Measurements from ENCODE around the gene INAFM2. TPM values are rescaled to one million over a fixed set of nuclear protein-coding genes. Genes with fewer than 3 reads are reported as not detected.

The INAFM2 gene
- total and polyA plus RNA-seq, 9 of the 15 experiments (the other 6 are each of a cell fraction or from before 2014, with no cell fraction given), result 11.8 to 43.1 (median 27.2) TPM

DNA sequence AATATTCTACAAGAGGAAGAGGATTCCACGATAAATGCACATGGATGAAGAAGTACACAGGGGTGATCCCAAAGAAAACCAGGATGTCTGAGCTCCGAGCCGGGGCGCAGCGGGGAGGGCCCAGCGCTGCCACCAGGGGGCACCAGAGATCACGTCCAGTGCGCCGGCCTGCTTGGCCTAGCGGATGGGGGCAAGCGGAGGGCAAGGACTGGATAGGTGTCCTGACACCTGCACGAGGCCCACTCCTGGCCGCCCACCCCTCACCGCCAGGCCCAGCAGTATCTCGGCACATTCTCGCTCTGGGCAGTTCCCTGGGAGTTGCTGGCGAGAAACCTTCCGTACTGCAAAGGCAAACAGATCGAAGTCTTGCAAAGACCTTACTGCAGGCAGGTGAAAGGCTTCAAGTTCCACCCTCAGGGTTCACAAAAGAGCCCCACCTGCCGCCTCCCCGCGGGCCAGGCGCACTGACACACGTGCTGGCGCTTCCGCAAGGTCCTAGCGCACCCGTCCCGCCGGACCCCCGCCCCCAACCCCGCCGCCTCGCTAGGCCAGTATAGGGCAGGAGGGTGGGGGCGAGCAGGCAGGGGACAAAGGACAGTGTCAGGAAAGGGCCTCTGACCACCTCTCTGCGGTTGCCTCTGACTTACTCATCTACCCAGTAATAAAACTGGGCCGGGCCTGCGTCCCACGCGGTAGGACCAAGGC, 43.9 kb upstream of the INAFM2 start (continued):
- TF ChIP-seq, protein P1, sequence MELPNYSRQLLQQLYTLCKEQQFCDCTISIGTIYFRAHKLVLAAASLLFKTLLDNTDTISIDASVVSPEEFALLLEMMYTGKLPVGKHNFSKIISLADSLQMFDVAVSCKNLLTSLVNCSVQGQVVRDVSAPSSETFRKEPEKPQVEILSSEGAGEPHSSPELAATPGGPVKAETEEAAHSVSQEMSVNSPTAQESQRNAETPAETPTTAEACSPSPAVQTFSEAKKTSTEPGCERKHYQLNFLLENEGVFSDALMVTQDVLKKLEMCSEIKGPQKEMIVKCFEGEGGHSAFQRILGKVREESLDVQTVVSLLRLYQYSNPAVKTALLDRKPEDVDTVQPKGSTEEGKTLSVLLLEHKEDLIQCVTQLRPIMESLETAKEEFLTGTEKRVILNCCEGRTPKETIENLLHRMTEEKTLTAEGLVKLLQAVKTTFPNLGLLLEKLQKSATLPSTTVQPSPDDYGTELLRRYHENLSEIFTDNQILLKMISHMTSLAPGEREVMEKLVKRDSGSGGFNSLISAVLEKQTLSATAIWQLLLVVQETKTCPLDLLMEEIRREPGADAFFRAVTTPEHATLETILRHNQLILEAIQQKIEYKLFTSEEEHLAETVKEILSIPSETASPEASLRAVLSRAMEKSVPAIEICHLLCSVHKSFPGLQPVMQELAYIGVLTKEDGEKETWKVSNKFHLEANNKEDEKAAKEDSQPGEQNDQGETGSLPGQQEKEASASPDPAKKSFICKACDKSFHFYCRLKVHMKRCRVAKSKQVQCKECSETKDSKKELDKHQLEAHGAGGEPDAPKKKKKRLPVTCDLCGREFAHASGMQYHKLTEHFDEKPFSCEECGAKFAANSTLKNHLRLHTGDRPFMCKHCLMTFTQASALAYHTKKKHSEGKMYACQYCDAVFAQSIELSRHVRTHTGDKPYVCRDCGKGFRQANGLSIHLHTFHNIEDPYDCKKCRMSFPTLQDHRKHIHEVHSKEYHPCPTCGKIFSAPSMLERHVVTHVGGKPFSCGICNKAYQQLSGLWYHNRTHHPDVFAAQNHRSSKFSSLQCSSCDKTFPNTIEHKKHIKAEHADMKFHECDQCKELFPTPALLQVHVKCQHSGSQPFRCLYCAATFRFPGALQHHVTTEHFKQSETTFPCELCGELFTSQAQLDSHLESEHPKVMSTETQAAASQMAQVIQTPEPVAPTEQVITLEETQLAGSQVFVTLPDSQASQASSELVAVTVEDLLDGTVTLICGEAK (IDR thresholded peaks at IDR 0.05), result no peak
- TF ChIP-seq, protein P1 (CRISPR knock-in tag; IDR thresholded peaks at IDR 0.05), result no peak
- no peak for TF ChIP-seq IRF1 (CRISPR knock-in tag; IDR thresholded peaks at IDR 0.05; ENCODE audit: borderline replicate concordance)
- TF ChIP-seq, protein P2, sequence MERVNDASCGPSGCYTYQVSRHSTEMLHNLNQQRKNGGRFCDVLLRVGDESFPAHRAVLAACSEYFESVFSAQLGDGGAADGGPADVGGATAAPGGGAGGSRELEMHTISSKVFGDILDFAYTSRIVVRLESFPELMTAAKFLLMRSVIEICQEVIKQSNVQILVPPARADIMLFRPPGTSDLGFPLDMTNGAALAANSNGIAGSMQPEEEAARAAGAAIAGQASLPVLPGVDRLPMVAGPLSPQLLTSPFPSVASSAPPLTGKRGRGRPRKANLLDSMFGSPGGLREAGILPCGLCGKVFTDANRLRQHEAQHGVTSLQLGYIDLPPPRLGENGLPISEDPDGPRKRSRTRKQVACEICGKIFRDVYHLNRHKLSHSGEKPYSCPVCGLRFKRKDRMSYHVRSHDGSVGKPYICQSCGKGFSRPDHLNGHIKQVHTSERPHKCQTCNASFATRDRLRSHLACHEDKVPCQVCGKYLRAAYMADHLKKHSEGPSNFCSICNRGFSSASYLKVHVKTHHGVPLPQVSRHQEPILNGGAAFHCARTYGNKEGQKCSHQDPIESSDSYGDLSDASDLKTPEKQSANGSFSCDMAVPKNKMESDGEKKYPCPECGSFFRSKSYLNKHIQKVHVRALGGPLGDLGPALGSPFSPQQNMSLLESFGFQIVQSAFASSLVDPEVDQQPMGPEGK (CRISPR knock-in tag; IDR thresholded peaks at IDR 0.05; ENCODE audit: borderline replicate concordance), result no peak
- no peak for TF ChIP-seq FOXK2 (conservative IDR thresholded peaks at IDR 0.05 in 1 of 2, IDR thresholded peaks at IDR 0.05 in 1 of 2; ENCODE audit: low read depth in 2 of 2)
- no peak for TF ChIP-seq ELF4 (CRISPR knock-in tag; IDR thresholded peaks at IDR 0.05)
- TF ChIP-seq, protein P3, sequence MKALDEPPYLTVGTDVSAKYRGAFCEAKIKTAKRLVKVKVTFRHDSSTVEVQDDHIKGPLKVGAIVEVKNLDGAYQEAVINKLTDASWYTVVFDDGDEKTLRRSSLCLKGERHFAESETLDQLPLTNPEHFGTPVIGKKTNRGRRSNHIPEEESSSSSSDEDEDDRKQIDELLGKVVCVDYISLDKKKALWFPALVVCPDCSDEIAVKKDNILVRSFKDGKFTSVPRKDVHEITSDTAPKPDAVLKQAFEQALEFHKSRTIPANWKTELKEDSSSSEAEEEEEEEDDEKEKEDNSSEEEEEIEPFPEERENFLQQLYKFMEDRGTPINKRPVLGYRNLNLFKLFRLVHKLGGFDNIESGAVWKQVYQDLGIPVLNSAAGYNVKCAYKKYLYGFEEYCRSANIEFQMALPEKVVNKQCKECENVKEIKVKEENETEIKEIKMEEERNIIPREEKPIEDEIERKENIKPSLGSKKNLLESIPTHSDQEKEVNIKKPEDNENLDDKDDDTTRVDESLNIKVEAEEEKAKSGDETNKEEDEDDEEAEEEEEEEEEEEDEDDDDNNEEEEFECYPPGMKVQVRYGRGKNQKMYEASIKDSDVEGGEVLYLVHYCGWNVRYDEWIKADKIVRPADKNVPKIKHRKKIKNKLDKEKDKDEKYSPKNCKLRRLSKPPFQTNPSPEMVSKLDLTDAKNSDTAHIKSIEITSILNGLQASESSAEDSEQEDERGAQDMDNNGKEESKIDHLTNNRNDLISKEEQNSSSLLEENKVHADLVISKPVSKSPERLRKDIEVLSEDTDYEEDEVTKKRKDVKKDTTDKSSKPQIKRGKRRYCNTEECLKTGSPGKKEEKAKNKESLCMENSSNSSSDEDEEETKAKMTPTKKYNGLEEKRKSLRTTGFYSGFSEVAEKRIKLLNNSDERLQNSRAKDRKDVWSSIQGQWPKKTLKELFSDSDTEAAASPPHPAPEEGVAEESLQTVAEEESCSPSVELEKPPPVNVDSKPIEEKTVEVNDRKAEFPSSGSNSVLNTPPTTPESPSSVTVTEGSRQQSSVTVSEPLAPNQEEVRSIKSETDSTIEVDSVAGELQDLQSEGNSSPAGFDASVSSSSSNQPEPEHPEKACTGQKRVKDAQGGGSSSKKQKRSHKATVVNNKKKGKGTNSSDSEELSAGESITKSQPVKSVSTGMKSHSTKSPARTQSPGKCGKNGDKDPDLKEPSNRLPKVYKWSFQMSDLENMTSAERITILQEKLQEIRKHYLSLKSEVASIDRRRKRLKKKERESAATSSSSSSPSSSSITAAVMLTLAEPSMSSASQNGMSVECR (CRISPR knock-in tag; IDR thresholded peaks at IDR 0.05), result no peak
- no peak for TF ChIP-seq ZKSCAN1 (IDR thresholded peaks at IDR 0.05; ENCODE audit: low read depth, low read length)
- TF ChIP-seq EP300 (IDR thresholded peaks at IDR 0.05; ENCODE audit: low read length), result no peak

All from K562 (cell line).